Measurements from ENCODE around the gene C1GALT1. TPM values are rescaled to one million over a fixed set of nuclear protein-coding genes. Genes with fewer than 3 reads are reported as not detected.

C1GALT1 gene
- total RNA-seq, 1 donor from 2014 or later: 33.9 TPM

- TF ChIP-seq CTCF (IDR thresholded peaks at IDR 0.05): no peak
- no peaks in the 10 kb centered on the region for H3K36me3 ChIP-seq
- peak; percentile 53 for ATAC-seq
- intact Hi-C loops (cut with DNase I): no loop called here
- no peak overlapping the region for H3K4me3 ChIP-seq
- H3K9me3 ChIP-seq: no peaks in the 10 kb centered on the region
- no peak for DNase-seq
- H3K27me3 ChIP-seq: no peaks in the 10 kb centered on the region
- H3K4me1 ChIP-seq: no peaks in the 10 kb centered on the region
- H3K27ac ChIP-seq: no peak overlapping the region
These were observed 36.9 kb downstream of the C1GALT1 start for GRCh38 chr7:7219216-7219615.

- Histone ChIP-seq H3K4me3 (no peak overlapping the region), H3K27ac (no peak overlapping the region), H3K36me3 (no peaks in the 10 kb centered on the region), H3K9me3 (no peaks in the 10 kb centered on the region), H3K27me3 (no peaks in the 10 kb centered on the region), H3K4me1 (no peaks in the 10 kb centered on the region)
- TF ChIP-seq CTCF (IDR thresholded peaks at IDR 0.05): no peak
- no peak for DNase-seq
- no peak for ATAC-seq
- intact Hi-C loops (cut with DNase I): no loop called here
These were observed 38.5 kb downstream of the C1GALT1 start for GRCh38 chr7:7220821-7221220.

- Histone ChIP-seq H3K9me3 (no peaks in the 10 kb centered on the region), H3K36me3 (no peaks in the 10 kb centered on the region), H3K4me3 (no peak overlapping the region), H3K4me1 (no peaks in the 10 kb centered on the region), H3K27me3 (no peaks in the 10 kb centered on the region), H3K27ac (no peak overlapping the region)
- no peak for DNase-seq
- no peak for TF ChIP-seq CTCF (IDR thresholded peaks at IDR 0.05)
- ATAC-seq: no peak
- intact Hi-C loops (cut with DNase I): no loop called here
These were observed 39.3 kb downstream of the C1GALT1 start for GRCh38 chr7:7221599-7222038.

GRCh38 chr7:7223250-7223649, 40.9 kb downstream of the C1GALT1 start:
- Histone ChIP-seq H3K27ac (no peak overlapping the region), H3K9me3 (no peaks in the 10 kb centered on the region), H3K4me1 (no peaks in the 10 kb centered on the region), H3K27me3 (no peaks in the 10 kb centered on the region), H3K36me3 (no peaks in the 10 kb centered on the region), H3K4me3 (no peak overlapping the region)
- no peak for ATAC-seq
- no peak for TF ChIP-seq CTCF (IDR thresholded peaks at IDR 0.05)
- intact Hi-C loops (cut with DNase I): no loop called here
- no peak for DNase-seq

GRCh38 chr7:7226407-7226806, 44.1 kb downstream of the C1GALT1 start:
- no peak overlapping the region for H3K27ac ChIP-seq
- peaks cover 5% of the 10 kb centered on the region for H3K9me3 ChIP-seq
- H3K27me3 ChIP-seq: no peaks in the 10 kb centered on the region
- no peak overlapping the region for H3K4me3 ChIP-seq
- DNase-seq (no peak), ATAC-seq (peak; percentile 49)
- no peak for TF ChIP-seq CTCF (IDR thresholded peaks at IDR 0.05)
- no peaks in the 10 kb centered on the region for H3K4me1 ChIP-seq
- intact Hi-C loops (cut with DNase I): no loop called here
- no peaks in the 10 kb centered on the region for H3K36me3 ChIP-seq

GRCh38 chr7:7228472-7228871, 46.1 kb downstream of the C1GALT1 start:
- DNase-seq (no peak), ATAC-seq (no peak)
- Histone ChIP-seq H3K9me3 (peaks cover 9% of the 10 kb centered on the region), H3K27me3 (no peaks in the 10 kb centered on the region), H3K4me3 (no peak overlapping the region), H3K4me1 (no peaks in the 10 kb centered on the region), H3K27ac (no peak overlapping the region), H3K36me3 (no peaks in the 10 kb centered on the region)
- intact Hi-C loops (cut with DNase I): no loop called here
- no peak for TF ChIP-seq CTCF (IDR thresholded peaks at IDR 0.05)
